ENCODE data around the gene TNFRSF25.

TNFRSF25 gene

DNA sequence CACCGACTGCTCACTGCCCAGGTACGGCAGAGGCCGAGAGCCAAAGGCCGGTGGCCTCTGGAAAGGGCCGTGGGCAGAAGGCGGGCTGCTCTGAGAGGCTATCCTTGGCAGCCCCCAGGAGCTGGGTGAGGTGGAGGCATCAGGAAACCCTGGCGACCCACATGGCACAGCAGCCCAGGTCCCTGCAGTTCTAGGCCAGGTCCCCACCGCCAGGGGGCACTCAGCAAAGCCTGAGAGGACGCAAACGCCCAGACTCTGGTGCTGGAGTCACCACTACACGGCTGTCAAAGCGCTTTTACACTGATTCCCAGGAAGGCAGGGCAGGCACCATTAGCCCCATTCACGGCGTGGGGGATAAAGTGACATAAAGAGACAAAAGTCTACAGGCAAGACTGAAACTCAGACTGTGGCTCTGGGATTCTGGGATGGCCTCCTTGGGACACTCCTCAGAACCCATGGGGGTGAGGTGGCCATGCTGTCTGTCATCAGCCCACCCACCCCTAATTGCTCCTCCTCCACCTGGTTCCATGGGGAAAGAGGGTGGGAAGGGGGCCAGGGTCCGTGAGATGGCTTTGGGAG is 20.5 kb upstream of the TNFRSF25 start:
- peak; percentile 78 for DNase-seq

DNA sequence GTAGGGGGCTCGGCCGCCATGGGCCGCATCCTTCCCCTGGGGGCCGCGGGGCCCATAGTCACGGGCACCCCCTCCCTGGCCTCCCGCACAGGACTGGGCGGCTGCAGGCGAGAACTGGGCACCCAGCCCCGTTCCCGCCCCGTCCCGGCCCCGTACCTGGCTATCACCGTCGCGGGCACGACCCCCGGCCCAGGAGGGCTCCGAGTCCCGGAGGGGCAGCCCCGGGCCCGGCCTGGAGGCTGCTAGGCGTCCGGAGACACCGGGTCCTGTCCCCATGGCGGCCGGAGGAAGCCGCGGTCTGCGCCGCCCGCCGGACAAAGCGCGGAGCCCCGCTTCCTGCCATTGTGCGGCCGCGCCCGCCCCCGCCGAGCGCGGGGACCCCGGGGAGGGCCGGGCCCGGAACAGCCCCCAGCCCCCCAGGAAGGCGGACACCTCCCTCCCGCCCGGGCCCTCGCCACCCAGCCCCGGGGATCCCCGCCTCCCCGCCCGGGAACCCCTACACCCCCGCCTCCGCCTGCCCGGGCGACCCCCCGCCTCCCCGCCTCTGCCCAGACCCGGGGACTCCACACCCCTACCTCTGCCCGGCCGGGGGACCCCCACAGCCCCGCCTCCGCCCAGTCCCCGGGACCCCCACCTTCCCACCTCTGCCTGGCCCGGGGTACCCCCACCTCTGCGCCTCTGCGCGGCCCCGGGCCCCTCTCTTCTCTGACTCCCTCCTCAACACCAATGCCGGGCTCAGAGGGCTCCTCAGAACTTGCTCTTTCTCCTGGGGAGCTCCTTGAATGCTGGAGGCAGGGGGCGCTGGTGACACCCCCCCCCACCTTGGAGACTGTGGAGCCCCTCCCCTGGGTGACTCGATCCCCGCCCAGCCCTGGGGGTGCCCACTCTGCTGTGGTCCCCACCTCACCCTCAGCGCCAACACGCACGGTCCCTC is 19.5 kb upstream of the TNFRSF25 start:
- no peak for DNase-seq

DNA sequence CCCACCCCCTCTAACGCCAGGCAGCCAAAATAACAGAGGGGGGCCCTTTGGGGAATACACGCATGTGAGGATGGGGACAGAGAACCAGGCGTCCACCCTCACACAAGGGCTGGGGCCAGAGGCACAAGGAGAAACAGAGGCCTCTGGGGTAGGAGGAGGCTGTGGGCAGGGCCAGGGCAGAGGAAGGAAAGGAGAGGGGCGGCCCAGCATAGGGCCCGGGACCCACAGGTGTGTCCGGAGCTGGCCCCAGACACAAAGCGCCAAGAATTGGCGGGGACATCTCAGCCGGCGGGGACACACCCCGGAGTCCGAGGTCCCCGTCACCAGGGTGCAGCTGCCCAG is 18.8 kb upstream of the TNFRSF25 start:
- DNase-seq: no peak

DNA sequence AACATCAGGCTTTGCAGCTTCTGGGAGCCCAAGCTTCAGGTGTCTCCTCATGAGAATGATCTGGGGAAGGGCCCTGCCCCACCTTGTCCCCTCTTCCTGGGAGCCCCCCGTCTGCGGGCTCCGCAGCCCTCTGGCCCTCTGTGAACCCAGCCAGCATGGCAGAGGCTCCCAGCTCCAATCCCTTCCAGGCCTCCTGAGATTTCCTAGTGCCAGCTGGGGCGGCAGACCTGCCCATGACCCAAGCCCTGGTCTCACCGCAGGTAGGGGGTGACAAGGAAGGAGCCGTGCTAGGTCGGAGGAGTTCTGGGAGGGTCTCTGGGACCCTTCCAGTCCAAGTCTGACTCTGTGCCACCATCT is 17.8 kb upstream of the TNFRSF25 start:
- no peak for DNase-seq

DNA sequence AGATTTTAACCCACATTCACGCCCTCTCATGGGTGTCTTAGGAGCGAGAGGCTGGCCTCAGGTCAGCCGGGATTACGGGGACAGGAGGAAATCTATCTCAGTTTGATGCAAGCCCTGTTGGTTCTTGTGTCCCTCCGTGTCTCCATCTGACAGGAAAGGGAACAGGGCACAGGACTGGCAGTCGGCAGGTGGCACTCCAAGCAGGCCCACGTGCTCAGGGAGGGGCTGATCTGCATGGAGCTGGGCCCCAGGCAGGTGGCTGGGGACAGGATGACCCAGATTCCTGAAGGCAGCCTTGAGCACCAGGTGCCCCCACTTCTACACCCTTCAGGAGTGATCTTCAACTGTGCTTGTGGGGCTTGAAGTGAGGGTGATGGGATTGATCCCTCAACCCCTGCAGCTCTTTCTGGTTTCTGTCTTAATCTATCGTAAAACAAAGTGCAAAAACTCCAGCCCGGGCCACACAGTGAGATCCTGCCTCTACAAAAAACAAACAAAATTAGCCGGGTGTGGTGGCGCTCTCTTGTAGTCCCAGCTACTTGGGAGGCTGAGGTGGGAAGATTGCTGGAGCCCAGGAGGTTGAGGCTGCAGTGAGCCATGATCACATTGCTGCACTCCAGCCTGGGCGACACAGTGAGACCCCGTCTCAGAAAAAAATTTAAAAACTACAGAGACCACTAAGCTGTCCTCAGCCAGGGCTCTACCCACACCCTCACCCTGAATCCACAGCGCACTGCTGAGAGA is 17.2 kb upstream of the TNFRSF25 start:
- DNase-seq: no peak

GRCh38 chr1:6481820-6482219 is 15.8 kb upstream of the TNFRSF25 start:
- no peak for DNase-seq

DNA sequence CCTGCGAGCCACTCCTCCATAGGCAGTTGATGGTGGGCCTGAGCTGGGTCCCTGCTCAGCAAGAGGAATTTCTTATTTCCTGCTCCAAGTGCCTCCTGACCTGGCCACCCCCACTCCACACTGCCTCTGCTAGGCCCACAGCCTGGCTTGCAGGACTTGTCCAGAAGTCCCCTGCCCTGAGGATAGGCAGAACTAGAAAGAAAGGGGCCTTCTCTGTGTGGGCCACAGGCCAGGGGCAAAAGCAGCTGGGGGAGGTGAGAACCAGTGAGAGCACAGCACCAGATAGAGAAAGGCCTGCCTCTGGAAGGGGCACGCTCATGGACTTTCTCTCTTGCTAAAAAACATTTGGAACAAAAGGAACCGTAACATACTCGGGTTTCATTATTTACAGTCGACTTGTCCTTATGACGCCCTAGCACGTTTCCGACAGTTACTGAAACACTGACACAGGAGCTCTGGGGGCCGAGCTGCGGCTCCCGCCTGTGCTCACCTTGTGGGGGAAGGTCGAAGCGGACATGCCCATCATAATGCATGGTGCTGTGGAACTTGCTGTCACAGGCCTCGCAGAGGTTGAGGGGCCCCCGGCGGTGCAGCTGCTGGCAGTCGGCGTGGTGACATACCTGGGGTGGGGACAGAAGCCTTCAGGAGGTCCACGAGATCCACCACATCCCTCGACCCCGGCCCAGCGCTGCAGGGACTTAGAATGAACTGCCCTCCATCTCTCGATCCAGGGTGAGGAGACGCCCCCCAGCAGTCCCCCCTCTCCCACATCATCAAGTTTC is 11.3 kb upstream of the TNFRSF25 start:
- no peak for DNase-seq

- DNase-seq: no peak
Measured at GRCh38 chr1:6476483-6476882, 10.5 kb upstream of the TNFRSF25 start.

- peak; percentile 76 for DNase-seq
Measured at GRCh38 chr1:6475381-6476133, 9.6 kb upstream of the TNFRSF25 start.

DNA sequence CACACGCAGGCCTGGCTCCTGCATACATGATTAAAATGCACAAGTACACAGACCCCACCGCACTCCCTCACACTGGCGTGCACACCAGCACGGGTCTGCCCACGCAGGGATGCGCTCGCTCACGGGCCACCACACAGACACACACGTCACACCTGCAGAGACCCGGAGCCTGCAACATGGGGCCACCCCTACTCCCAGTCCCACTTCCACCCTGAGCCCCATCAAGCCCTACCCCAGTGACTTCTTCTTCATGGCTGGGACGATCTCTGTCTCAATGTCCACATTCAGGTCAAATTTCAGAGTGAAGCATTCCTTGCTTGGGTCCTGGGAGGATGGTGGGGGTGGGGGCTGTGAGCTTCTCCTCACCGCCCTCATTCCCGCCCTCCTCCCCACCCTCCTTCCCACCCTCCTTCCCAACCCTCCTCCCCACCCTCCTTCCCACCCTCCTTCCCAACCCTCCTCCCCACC is 8.9 kb upstream of the TNFRSF25 start:
- DNase-seq: no peak

DNA sequence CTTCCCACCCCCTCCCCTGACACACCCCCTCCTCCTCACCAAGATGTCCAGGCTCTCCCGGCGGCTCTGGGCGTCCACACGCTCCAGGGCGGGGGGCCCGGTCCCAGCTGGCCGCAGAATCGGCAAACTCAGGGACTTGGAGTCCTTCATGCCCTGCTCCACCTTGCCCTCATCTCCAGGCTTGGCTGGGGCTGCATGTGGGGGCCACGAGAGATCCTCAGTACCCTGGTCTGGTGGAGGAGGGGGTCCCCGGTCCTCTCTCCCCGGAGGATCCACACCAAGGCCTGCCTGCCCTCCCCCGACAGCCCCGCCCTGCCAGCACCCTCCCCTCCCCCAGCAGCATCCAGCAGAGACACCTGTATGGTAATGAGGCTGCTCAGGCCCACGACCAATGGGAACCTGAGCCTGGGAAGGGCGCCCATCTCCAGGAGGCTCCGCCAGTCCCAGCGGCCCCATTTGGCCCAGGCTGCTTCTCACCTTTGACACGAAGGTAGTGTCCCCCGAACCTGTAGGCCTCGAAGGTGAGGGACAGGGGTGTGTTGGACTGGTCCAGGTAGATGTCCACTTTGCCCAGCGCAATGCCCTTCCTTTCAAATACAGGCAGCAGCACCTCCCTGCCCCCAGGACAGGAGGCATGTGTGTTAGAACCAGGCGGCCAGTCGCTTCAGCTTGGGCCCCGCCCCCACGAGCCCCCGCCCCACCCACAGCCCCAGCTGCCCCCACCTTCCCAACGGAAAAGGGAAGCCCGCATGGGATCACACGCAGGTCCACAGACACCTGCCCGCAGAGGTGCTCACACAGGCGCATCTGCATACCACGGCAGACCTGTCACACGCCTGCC is 8.2 kb upstream of the TNFRSF25 start:
- no peak for DNase-seq

DNA sequence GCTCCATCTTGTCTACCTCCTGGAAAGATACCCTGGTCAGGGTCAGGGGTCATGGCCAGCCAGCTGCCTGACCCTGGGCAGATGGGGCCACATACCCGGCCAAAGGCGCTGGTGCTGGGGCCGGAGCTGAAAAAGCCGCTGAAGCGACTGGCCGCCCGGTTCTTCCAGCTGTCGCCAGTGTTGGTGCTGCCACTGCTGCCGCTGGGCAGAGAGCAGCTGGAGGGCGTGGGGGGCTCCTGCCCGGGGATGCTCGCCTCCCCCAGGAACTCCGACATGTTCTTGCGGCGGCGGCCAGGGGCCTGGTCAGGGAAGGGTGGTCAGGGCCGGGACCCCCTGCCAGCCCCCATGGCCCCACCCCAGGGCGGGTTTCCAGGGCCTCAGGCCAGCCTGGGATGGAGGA is 7.2 kb upstream of the TNFRSF25 start:
- DNase-seq: no peak

- no peak for DNase-seq
Measured at GRCh38 chr1:6472391-6472790, 6.4 kb upstream of the TNFRSF25 start.

DNA sequence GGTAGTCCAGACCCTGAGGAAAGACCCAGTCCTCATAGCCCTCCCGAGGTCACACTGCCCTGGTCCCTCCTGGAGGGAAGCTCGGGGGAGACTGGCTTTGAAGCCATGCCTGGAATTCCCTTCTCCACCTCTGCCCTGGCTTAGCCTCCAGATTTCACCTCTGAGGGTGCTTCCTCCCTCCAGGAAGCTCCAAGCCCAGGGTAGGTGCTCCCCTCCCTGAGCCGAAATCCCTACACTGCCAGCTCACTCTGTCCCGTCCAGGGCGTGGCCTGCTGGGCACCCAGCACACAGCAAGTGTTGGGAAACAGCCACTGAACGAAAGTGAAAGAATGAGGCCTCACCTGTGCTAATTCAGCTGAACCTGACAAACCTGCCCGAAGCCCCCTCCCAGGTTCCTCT is 6.0 kb upstream of the TNFRSF25 start:
- DNase-seq: no peak

DNA sequence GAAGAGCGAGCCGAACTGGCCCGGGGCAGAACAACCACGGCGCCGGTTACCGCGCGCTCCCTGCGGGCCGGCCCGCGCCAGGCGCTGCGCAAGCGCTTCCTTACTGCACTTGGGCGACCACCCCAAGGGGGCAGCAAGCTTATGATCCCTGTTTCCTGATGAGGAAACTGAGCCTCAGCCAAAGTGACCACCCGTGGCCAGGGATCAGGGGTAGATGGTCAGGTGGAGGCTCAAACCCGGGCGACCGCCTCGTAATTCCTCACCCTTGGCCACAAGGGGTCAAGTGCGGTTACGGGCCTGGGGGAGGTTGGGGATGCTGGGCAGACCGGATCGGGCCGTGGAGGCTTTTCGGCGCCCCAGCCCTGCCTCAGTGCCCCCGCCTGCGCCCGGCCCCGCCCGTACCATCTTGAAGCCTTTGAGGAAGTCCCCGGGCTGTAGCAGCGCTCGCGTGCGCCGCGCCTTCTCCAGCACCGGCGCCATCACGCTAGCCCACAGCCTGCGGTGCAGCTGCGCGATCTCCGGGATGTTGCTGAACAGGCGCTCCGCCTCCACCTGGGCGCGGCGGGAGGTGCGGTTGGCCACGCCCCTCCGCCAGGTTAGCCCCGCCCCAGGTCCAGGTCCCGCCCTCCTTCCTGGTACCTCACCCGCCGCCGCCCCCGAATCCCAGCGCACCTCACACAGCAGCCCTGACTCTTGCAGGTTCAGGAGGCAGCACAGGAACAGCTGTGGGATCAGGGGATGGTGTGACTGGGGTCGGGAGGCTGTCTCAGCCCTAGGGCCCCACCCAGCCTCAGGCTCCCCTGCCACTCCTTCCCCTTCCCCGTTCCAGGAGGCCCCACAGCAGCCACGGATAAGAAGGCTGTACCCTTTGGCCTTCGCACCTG is 5.4 kb upstream of the TNFRSF25 start:
- DNase-seq: no peak

DNA sequence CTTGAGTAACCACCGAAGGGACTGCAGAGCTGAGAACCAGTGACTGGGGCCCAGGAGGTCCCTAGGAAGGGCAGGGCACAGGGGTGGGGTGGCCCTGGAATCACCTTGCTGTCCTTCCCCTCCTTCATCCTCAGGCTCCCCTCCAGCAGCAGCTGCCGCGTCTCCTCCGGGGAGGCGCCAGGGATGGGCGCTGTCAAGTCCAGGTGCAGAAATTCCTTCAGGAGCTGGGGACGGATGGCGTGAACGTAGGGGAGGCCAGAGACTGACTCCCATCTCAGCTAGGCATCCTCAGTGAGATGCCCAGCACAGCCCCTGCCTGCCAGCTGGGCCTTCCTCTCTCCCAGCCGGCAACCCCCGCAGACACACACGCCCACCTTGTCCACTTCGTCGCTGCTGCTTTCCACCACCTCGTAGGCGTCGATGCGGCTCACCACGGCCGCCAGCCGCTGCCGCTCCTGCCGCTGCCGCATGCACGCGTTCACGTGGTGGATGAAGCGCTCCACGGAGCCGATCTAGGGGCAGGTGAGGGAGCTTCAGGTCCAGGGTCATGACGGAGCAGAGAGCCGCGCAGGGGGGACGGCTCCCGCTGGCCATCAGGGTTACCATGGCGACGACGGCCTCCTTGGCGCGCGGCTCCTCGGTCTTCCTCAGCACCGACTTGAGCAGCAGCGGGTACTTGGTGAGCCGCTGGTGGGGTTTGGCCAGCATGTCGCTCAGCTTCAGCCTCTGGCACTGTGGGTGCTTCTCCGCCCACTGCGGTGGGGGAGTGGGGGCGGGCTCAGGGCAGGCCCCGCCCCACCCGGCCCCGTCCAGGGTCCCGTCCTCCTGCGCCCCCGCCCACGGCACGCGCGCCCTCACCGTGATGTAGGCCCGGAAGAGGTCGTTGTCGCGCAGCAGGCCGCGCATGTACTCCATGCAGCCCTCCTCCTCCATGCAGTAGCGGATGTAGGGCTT is 4.4 kb upstream of the TNFRSF25 start:
- DNase-seq: no peak

- no peak for DNase-seq
Measured at GRCh38 chr1:6468729-6469461, 2.9 kb upstream of the TNFRSF25 start.
